ENCODE data around the gene ASTN2. TPM values are rescaled to one million over a fixed set of nuclear protein-coding genes. Genes with fewer than 3 reads are reported as not detected.
A peak's percentile ranks its signal among the peaks of the same experiment; 100 is the strongest.

ASTN2 gene
- total RNA-seq, 1 donor from 2014 or later, result 13.6 TPM

DNA sequence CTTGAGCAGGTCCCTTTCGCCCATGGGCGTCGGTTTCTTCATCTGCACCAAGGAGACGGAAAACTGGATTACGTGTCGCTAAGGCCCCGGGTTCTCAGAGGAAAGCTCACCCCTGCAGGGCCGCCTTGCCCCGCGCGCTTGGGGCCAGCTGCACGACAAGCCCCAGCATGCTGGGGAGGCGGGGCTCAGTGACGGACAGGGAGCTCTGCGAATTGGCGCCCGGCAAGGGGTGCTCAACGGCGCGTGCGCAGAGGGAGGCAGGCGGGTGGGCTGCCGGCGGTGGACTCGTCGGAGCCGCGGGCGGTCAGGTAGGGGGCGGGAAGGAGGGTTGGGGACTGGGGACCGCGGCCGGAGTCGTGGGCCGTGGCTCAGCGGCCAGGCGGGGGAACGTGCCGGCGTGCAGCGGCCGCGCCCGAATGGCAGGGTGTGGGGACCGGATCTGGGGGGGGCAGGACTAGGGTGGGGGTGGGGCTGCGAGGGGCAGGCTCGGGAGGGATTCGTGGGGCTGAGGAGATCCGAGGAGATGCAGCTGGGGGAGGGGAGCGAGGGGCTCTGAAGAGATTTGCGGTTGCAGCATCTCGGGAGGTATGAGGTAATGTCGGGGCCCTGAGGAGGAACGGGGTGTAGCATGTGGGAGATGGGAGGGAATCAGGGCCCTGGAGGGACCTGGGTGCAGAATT is 727.6 kb downstream of the ASTN2 start, which contains the start of gene TRIM32:
TSS of gene TRIM32 (plus strand) at position 232 of the 680 bp plus-strand sequence. CDS start 10,438 bp downstream, outside the sequence.
- Histone ChIP-seq H3K4me2 (ENCODE audit: low read length) (peak within 1 kb of the TSS; percentile 100), H3K27me3 (ENCODE audit: insufficient read depth, low read length) (no peaks in the 10 kb centered on the region), H3K79me2 (ENCODE audit: insufficient read depth, low read length) (peaks cover 59% of the 10 kb centered on the region), H3K4me1 (ENCODE audit: insufficient read depth, low read length) (peaks cover 25% of the 10 kb centered on the region), H3K36me3 (ENCODE audit: insufficient read depth, low read length) (no peaks in the 10 kb centered on the region), H3K9ac (ENCODE audit: low read length) (peak within 1 kb of the TSS; percentile 92), H3K27ac (ENCODE audit: low read depth, low read length) (peak within 1 kb of the TSS; percentile 71), H3K9me3 (ENCODE audit: insufficient read depth, low read depth, low read length) (no peaks in the 10 kb centered on the region), H2AFZ (ENCODE audit: low read depth, low read length) (peak within 1 kb of the TSS; percentile 95), H3K4me3 (ENCODE audit: insufficient read depth, low read depth, low read length) (peak within 1 kb of the TSS; percentile 87), H4K20me1 (ENCODE audit: insufficient read depth, low read length) (peaks cover 44% of the 10 kb centered on the region)
- H3K27me3 Mint-ChIP-seq (ENCODE audit: low read depth, unreplicated experiment), result no peaks in the 10 kb centered on the region
- H3K36me3 Mint-ChIP-seq (ENCODE audit: low read depth, unreplicated experiment), result no peaks in the 10 kb centered on the region
- peak within 1 kb of the TSS; percentile 91 for H3K4me3 Mint-ChIP-seq (ENCODE audit: unreplicated experiment)
- H3K27ac Mint-ChIP-seq (ENCODE audit: unreplicated experiment), result peak within 1 kb of the TSS; percentile 55
- FAIRE-seq (no peak), DNase-seq (ENCODE audit: low read depth) (peak; percentile 70)
- H3K9me3 Mint-ChIP-seq (ENCODE audit: unreplicated experiment), result peaks cover 3% of the 10 kb centered on the region
- TF ChIP-seq EZH2 (IDR thresholded peaks at IDR 0.05; ENCODE audit: insufficient read depth, low read length) (no peak), CTCF (IDR thresholded peaks at IDR 0.05; ENCODE audit: insufficient read depth, low read depth, low read length) (no peak)
- H3K4me1 Mint-ChIP-seq (ENCODE audit: low read depth, unreplicated experiment), result peaks cover 49% of the 10 kb centered on the region

- Mint-ChIP-seq H3K27ac (ENCODE audit: unreplicated experiment) (peak overlapping the region; percentile 55), H3K4me1 (ENCODE audit: low read depth, unreplicated experiment) (peaks cover 49% of the 10 kb centered on the region), H3K27me3 (ENCODE audit: low read depth, unreplicated experiment) (no peaks in the 10 kb centered on the region), H3K9me3 (ENCODE audit: unreplicated experiment) (peaks cover 3% of the 10 kb centered on the region), H3K4me3 (ENCODE audit: unreplicated experiment) (peak overlapping the region; percentile 91), H3K36me3 (ENCODE audit: low read depth, unreplicated experiment) (no peaks in the 10 kb centered on the region)
- H3K4me2 ChIP-seq (ENCODE audit: low read length), result peak overlapping the region; percentile 100
- H4K20me1 ChIP-seq (ENCODE audit: insufficient read depth, low read length), result peaks cover 40% of the 10 kb centered on the region
- no peak for DNase-seq (ENCODE audit: low read depth)
- peaks cover 25% of the 10 kb centered on the region for H3K4me1 ChIP-seq (ENCODE audit: insufficient read depth, low read length)
- H3K79me2 ChIP-seq (ENCODE audit: insufficient read depth, low read length), result peaks cover 54% of the 10 kb centered on the region
- H3K9ac ChIP-seq (ENCODE audit: low read length), result peak overlapping the region; percentile 92
- TF ChIP-seq EZH2 (IDR thresholded peaks at IDR 0.05; ENCODE audit: insufficient read depth, low read length) (no peak), CTCF (IDR thresholded peaks at IDR 0.05; ENCODE audit: insufficient read depth, low read depth, low read length) (no peak)
- no peaks in the 10 kb centered on the region for H3K27me3 ChIP-seq (ENCODE audit: insufficient read depth, low read length)
- H3K4me3 ChIP-seq (ENCODE audit: insufficient read depth, low read depth, low read length), result peak overlapping the region; percentile 87
- no peaks in the 10 kb centered on the region for H3K36me3 ChIP-seq (ENCODE audit: insufficient read depth, low read length)
- H3K9me3 ChIP-seq (ENCODE audit: insufficient read depth, low read depth, low read length), result no peaks in the 10 kb centered on the region
- peak overlapping the region; percentile 95 for H2AFZ ChIP-seq (ENCODE audit: low read depth, low read length)
- no peak for FAIRE-seq
- H3K27ac ChIP-seq (ENCODE audit: low read depth, low read length), result peak overlapping the region; percentile 71
Measured at GRCh38 chr9:116686693-116687073, 728.2 kb downstream of the ASTN2 start.

DNA sequence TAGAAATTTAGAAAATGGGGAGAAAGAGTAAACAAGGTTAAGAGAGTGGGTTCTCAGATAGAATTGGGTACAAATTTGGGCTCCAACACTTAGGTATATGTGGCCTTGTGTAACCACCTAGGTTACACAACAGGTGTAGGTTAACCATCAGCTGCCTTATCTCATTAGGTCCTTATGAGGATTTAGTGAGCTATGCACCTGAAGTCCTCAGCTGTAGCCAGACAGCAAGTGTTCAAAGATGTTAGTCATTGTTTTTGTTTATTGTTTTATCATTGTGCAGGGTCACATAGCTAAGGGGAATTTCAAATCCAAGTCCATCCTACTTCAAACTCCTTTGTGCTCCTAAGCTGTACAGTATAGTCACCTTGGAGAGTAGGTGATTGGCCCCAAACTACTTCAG is 728.7 kb downstream of the ASTN2 start:
- no peaks in the 10 kb centered on the region for H3K27me3 Mint-ChIP-seq (ENCODE audit: low read depth, unreplicated experiment)
- Histone ChIP-seq H3K4me1 (ENCODE audit: insufficient read depth, low read length) (peaks cover 25% of the 10 kb centered on the region), H3K36me3 (ENCODE audit: insufficient read depth, low read length) (no peaks in the 10 kb centered on the region), H3K27ac (ENCODE audit: low read depth, low read length) (no peak overlapping the region), H4K20me1 (ENCODE audit: insufficient read depth, low read length) (peaks cover 34% of the 10 kb centered on the region), H3K4me3 (ENCODE audit: insufficient read depth, low read depth, low read length) (peak overlapping the region; percentile 87), H3K9ac (ENCODE audit: low read length) (peak overlapping the region; percentile 92), H2AFZ (ENCODE audit: low read depth, low read length) (peak overlapping the region; percentile 95), H3K27me3 (ENCODE audit: insufficient read depth, low read length) (no peaks in the 10 kb centered on the region), H3K4me2 (ENCODE audit: low read length) (peak overlapping the region; percentile 100), H3K9me3 (ENCODE audit: insufficient read depth, low read depth, low read length) (no peaks in the 10 kb centered on the region), H3K79me2 (ENCODE audit: insufficient read depth, low read length) (peaks cover 48% of the 10 kb centered on the region)
- no peak for TF ChIP-seq CTCF (IDR thresholded peaks at IDR 0.05; ENCODE audit: insufficient read depth, low read depth, low read length)
- no peak for TF ChIP-seq EZH2 (IDR thresholded peaks at IDR 0.05; ENCODE audit: insufficient read depth, low read length)
- H3K27ac Mint-ChIP-seq (ENCODE audit: unreplicated experiment), result peak overlapping the region; percentile 55
- H3K4me3 Mint-ChIP-seq (ENCODE audit: unreplicated experiment), result peak overlapping the region; percentile 91
- DNase-seq (ENCODE audit: low read depth) (no peak), FAIRE-seq (no peak)
- no peaks in the 10 kb centered on the region for H3K36me3 Mint-ChIP-seq (ENCODE audit: low read depth, unreplicated experiment)
- H3K9me3 Mint-ChIP-seq (ENCODE audit: unreplicated experiment), result peaks cover 3% of the 10 kb centered on the region
- peaks cover 45% of the 10 kb centered on the region for H3K4me1 Mint-ChIP-seq (ENCODE audit: low read depth, unreplicated experiment)
